ENCODE measurements around the gene RXFP1.
"Not testable (repeated sequence)": the region's sequence is repeated elsewhere in the genome, so short reads cannot be mapped to it uniquely, and the experiment has no call there.

The RXFP1 gene

DNA sequence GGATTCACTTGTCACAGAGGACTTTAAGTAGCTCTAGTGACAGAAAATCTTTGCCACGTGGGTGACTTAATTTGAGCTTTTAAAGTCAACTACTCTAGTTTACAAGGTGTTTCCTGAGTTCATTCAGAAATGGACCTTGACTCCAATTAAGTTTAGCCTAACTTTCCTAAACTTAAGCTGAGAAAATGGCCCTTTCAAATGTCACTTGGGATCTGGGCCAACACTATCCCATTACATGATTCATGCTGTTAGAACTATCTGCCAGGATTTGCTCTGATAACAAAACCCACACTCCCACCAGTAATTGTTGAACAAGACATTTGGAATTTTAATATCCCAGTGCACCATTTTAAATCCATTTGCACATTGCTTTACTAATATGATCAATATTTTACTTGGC is 109.2 kb downstream of the RXFP1 start:
- Histone ChIP-seq H3K36me3 (ENCODE audit: control insufficient read depth, insufficient read depth, low read length) (no peaks in the 10 kb centered on the region), H3K27me3 (ENCODE audit: control insufficient read depth, insufficient read depth, low read length) (no peaks in the 10 kb centered on the region), H3K27ac (ENCODE audit: low read depth, low read length) (no peak overlapping the region), H3K4me3 (ENCODE audit: low read length) (no peak overlapping the region), H3K9ac (ENCODE audit: low read length) (no peak overlapping the region), H3K4me1 (ENCODE audit: control insufficient read depth, insufficient read depth, low read length) (no peaks in the 10 kb centered on the region)

DNA sequence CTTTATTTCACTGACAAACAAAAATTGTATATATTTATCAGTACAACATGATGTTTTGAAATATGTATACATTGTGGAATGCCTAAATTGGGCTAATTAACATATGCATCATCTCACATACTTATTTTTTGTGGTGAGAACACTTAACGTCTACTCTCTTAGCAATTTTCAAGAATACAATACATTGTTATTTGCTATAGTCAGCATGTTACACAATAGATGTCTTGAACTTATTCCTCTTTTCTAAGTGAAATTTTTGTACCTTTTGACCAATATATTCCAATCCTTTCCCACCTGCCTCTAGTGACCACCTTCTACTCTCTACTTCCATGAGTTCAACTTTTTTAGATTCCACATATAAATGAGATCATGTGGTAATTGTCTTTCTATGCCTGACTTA is 114.9 kb downstream of the RXFP1 start:
- H3K27me3 ChIP-seq (ENCODE audit: control insufficient read depth, insufficient read depth, low read length) = no peaks in the 10 kb centered on the region

DNA sequence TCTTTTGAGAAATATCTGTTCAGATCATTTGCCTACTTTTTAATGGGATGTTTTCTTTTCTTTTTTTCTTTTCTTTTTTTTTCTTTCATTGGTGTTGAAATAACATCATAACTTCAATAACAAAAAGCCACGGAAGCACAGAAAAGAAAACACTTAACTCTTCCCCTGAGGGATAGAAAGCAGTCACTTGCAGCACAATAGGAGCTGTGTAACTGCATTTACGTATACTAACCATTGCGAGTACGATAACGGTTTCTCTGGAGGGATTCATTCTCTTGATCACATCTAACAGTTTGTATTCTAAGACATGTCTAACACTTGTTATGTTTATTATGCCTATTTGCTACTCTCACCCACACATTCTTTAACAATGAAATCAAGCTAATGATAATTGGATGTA is 122.7 kb downstream of the RXFP1 start:
- Histone ChIP-seq H3K9ac (ENCODE audit: low read length) (no peak overlapping the region), H3K36me3 (ENCODE audit: control insufficient read depth, insufficient read depth, low read length) (no peaks in the 10 kb centered on the region), H3K27me3 (ENCODE audit: control insufficient read depth, insufficient read depth, low read length) (no peaks in the 10 kb centered on the region), H3K4me3 (ENCODE audit: low read length) (no peak overlapping the region), H3K27ac (ENCODE audit: low read depth, low read length) (no peak overlapping the region), H3K4me1 (ENCODE audit: control insufficient read depth, insufficient read depth, low read length) (no peaks in the 10 kb centered on the region)

More for the DNA sequence above, 114.9 kb downstream of the RXFP1 start:
- H3K27ac ChIP-seq (ENCODE audit: low read depth, low read length) = no peak overlapping the region
- no peaks in the 10 kb centered on the region for H3K4me1 ChIP-seq (ENCODE audit: control insufficient read depth, insufficient read depth, low read length)
- H3K9ac ChIP-seq (ENCODE audit: low read length) = no peak overlapping the region
- H3K4me3 ChIP-seq (ENCODE audit: low read length) = no peak overlapping the region
- no peaks in the 10 kb centered on the region for H3K36me3 ChIP-seq (ENCODE audit: control insufficient read depth, insufficient read depth, low read length)

DNA sequence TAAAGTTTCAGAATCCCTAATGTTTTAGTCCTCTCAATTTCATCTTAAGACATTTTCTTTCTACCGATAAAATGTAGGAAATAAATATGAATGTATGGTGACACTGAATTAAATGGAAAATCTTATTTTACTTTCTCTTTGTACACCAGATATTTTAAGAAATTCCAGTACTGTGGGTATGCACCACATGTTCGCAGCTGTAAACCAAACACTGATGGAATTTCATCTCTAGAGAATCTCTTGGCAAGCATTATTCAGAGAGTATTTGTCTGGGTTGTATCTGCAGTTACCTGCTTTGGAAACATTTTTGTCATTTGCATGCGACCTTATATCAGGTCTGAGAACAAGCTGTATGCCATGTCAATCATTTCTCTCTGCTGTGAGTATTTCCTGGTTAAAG is 123.1 kb downstream of the RXFP1 start:
- H3K36me3 ChIP-seq (ENCODE audit: control insufficient read depth, insufficient read depth, low read length) = no peaks in the 10 kb centered on the region
- no peak overlapping the region for H3K9ac ChIP-seq (ENCODE audit: low read length)
- no peak overlapping the region for H3K4me3 ChIP-seq (ENCODE audit: low read length)
- no peaks in the 10 kb centered on the region for H3K27me3 ChIP-seq (ENCODE audit: control insufficient read depth, insufficient read depth, low read length)
- H3K27ac ChIP-seq (ENCODE audit: low read depth, low read length) = no peak overlapping the region
- no peaks in the 10 kb centered on the region for H3K4me1 ChIP-seq (ENCODE audit: control insufficient read depth, insufficient read depth, low read length)

DNA sequence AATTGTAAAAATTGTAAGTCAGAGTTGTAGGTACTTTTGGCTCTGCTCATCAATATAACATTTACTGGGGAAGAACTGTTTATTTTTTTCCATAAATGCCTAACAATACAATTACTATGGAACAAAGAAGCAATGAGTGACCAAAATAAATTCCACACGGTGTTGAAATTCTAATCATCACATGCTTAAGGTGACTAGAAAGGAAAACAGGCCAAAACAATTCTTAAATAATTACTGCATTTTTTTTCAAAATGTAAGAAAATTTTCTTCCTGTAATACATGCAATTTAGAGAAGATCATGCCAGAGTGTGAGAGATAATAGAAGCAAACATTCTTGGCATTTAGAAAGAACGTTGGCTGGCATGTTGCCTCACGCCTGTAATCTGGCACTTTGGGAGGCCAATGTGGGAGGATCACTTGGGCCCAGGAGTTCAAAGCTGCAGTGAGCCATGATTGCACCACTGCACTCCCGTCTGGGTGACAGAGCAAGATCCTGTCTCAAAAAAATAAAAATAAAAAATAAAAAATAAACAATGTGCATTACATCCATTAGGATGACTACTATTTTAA is 127.5 kb downstream of the RXFP1 start:
- H3K4me1 ChIP-seq (ENCODE audit: control insufficient read depth, insufficient read depth, low read length) = no peaks in the 10 kb centered on the region
- H3K36me3 ChIP-seq (ENCODE audit: control insufficient read depth, insufficient read depth, low read length) = no peaks in the 10 kb centered on the region
- H3K4me3 ChIP-seq (ENCODE audit: low read length) = no peak overlapping the region
- H3K9ac ChIP-seq (ENCODE audit: low read length) = no peak overlapping the region
- no peak overlapping the region for H3K27ac ChIP-seq (ENCODE audit: low read depth, low read length)
- H3K27me3 ChIP-seq (ENCODE audit: control insufficient read depth, insufficient read depth, low read length) = no peaks in the 10 kb centered on the region

DNA sequence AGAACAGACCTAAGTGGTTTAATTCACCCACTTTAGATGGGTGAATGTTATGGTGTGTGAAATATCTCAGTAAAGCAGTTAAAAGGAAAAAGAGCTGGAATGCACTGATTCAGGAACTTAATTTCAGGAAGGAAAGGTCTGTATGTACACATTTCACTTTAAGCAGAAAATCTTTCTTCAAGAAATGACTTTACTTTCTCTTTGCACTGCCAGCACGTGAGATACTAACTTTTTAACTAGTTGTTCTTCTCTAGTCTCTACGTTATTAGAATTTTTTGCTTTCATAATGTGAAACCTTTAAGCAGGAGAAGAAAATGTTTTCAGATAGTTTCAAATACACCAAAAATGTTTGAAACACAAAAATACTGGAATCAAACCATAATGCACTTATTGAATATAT is 131.2 kb downstream of the RXFP1 start:
- Histone ChIP-seq H3K27ac (ENCODE audit: low read depth, low read length) (no peak overlapping the region), H3K4me3 (ENCODE audit: low read length) (no peak overlapping the region), H3K27me3 (ENCODE audit: control insufficient read depth, insufficient read depth, low read length) (no peaks in the 10 kb centered on the region), H3K4me1 (ENCODE audit: control insufficient read depth, insufficient read depth, low read length) (no peaks in the 10 kb centered on the region), H3K9ac (ENCODE audit: low read length) (no peak overlapping the region), H3K36me3 (ENCODE audit: control insufficient read depth, insufficient read depth, low read length) (no peaks in the 10 kb centered on the region)

DNA sequence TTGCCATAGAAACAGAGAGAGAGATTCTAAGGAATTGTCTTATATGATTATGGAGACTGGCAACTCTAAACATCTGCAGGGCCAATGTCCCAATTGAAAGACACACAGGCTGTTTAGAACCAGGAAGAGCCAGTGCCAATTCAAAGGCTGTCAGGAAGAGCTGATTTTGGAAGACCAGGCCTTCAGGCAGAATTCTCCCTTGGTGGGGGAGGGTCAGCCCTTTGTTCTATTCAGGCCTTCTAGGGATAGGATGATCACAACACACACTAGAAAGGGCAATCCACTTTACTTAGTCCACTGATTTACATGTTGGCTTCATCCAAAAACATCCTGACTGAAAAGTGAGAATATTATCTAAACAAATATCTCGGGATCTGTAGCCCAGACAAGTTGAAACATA is 134.8 kb downstream of the RXFP1 start:
- Histone ChIP-seq H3K27me3 (ENCODE audit: control insufficient read depth, insufficient read depth, low read length) (no peaks in the 10 kb centered on the region), H3K4me3 (ENCODE audit: low read length) (no peak overlapping the region), H3K4me1 (ENCODE audit: control insufficient read depth, insufficient read depth, low read length) (no peaks in the 10 kb centered on the region), H3K36me3 (ENCODE audit: control insufficient read depth, insufficient read depth, low read length) (no peaks in the 10 kb centered on the region), H3K27ac (ENCODE audit: low read depth, low read length) (no peak overlapping the region), H3K9ac (ENCODE audit: low read length) (no peak overlapping the region)

DNA sequence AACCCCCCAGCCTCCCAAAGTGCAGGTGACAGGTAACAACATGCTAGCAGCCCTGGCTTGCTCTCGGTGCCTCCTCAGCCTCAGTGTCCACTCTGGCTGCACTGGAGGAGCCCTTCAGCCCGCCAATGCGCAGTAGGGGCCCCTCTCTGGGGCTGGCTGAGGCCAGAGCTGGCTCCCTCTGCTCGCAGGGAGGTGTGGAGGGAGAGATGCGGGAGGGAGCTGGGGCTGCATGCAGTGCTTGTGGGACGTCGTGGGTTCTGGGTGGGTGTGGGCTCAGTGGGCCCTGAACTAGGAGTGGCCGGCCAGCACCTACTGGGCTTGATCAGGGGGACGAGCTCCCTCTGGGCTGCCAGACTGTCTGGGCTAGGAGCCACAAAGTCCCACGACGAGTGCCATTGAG is 135.6 kb downstream of the RXFP1 start:
- no peak overlapping the region for H3K27ac ChIP-seq (ENCODE audit: low read depth, low read length)
- no peaks in the 10 kb centered on the region for H3K36me3 ChIP-seq (ENCODE audit: control insufficient read depth, insufficient read depth, low read length)
- no peaks in the 10 kb centered on the region for H3K4me1 ChIP-seq (ENCODE audit: control insufficient read depth, insufficient read depth, low read length)
- H3K4me3 ChIP-seq (ENCODE audit: low read length) = no peak overlapping the region
- H3K9ac ChIP-seq (ENCODE audit: low read length) = no peak overlapping the region
- H3K27me3 ChIP-seq (ENCODE audit: control insufficient read depth, insufficient read depth, low read length) = no peaks in the 10 kb centered on the region

DNA sequence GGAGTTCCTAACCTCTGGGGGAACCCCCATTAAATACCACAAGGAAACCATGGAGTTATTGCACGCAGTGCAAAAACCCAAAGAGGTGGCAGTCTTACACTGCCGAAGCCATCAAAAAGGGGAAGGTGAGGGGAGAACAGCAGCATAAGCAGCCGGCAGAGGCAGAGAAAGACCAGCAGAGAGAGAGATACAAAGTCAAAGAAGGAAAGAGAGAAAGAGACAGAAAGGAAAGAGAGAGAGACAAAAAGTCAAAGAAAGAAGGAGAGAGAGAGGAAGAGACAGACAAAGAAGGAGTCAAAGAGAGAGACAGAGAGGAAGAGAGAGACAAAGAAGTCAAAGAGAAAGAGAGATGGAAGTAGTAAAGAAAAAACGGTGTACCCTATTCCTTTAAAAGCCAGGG is 141.6 kb downstream of the RXFP1 start:
- not testable (repeated sequence) for H3K4me3 ChIP-seq (ENCODE audit: low read length); H3K36me3 ChIP-seq (ENCODE audit: control insufficient read depth, insufficient read depth, low read length); H3K9ac ChIP-seq (ENCODE audit: low read length); H3K27me3 ChIP-seq (ENCODE audit: control insufficient read depth, insufficient read depth, low read length); H3K4me1 ChIP-seq (ENCODE audit: control insufficient read depth, insufficient read depth, low read length); H3K27ac ChIP-seq (ENCODE audit: low read depth, low read length)

DNA sequence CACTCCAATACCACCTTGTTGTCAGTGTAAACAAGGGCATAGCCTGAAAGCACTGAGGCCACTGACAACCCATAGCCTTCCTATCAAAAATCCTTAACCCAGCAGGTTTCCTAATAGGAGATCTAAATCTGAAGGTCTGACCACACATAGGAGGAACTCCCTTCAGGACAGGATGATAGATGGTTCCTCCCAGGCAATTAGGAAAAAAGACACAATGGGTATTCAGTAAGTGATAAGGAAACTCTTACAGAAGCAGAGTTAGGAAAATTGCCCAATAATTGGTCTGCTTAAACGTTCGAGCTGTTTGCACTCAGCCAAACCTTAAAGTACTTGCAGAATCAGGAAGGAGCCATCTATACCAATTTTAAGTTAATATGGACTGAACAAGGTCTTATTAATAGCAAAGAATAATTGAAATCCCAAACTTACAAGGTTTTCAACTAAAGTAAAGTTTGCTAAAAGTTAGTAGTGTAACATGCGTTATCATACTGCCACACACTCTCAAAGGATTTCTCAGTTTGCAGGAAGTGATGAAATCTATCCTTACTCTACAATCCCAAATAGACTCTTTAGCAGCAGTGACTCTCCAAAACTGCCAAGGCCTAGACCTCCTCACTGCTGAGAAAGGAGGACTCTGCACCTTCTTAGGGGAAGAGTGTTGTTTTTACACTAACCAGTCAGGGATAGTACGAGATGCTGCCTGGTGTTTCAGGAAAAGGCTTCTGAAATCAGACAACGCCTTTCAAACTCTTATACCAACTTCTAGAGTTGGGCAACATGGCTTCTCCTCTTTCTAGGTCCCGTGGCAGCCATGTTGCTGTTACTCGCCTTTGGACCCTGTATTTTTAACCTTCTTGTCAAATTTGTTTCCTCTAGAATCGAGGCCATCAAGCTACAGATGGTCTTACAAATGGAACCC is 142.3 kb downstream of the RXFP1 start:
- H3K36me3 ChIP-seq (ENCODE audit: control insufficient read depth, insufficient read depth, low read length); H3K4me1 ChIP-seq (ENCODE audit: control insufficient read depth, insufficient read depth, low read length); H3K27ac ChIP-seq (ENCODE audit: low read depth, low read length); H3K27me3 ChIP-seq (ENCODE audit: control insufficient read depth, insufficient read depth, low read length); H3K9ac ChIP-seq (ENCODE audit: low read length); H3K4me3 ChIP-seq (ENCODE audit: low read length): not testable (repeated sequence)

DNA sequence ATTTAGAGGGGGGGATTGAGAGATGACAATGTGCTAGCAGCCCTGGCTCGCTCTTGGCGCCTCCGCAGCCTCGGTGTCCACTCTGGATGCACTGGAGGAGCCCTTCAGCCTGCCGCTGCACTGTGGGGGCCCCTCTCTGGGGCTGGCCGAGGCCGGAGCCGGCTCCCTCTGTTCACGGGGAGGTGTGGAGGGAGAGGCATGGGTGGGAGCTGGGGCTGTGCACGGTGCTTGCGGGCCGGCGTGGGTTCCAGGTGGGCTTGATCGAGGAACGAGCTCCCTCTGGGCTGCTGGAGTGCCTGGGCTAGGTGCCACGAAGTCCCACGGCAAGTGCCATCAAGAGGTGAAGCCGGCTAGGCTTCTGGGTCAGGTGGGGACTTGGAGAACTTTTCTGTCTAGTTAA is 143.1 kb downstream of the RXFP1 start:
- Histone ChIP-seq H3K9ac (ENCODE audit: low read length) (no peak overlapping the region), H3K4me1 (ENCODE audit: control insufficient read depth, insufficient read depth, low read length) (no peaks in the 10 kb centered on the region), H3K36me3 (ENCODE audit: control insufficient read depth, insufficient read depth, low read length) (no peaks in the 10 kb centered on the region), H3K27ac (ENCODE audit: low read depth, low read length) (no peak overlapping the region), H3K4me3 (ENCODE audit: low read length) (no peak overlapping the region), H3K27me3 (ENCODE audit: control insufficient read depth, insufficient read depth, low read length) (no peaks in the 10 kb centered on the region)

DNA sequence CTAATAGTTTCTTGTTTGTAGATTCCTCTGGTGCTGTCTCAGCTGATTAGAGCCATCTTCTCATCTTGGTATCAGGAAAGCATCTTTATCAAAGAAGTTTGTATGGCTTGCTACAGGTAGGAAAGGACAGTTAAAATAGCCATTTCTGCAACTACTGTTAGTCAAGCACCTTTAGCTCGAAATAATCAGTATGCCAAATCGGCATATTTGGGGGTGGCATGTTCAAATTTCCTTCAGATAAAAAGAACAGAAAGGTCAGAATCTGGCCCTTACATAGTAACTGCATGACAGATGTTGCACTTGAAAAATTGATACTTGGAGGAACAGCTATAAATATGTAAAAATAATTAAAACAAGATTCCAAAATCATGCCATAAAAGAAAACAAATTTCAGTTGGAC is 145.2 kb downstream of the RXFP1 start:
- H3K9ac ChIP-seq (ENCODE audit: low read length) = no peak overlapping the region
- no peaks in the 10 kb centered on the region for H3K27me3 ChIP-seq (ENCODE audit: control insufficient read depth, insufficient read depth, low read length)
- no peak overlapping the region for H3K27ac ChIP-seq (ENCODE audit: low read depth, low read length)
- no peaks in the 10 kb centered on the region for H3K36me3 ChIP-seq (ENCODE audit: control insufficient read depth, insufficient read depth, low read length)
- H3K4me3 ChIP-seq (ENCODE audit: low read length) = no peak overlapping the region
- peaks cover 7% of the 10 kb centered on the region for H3K4me1 ChIP-seq (ENCODE audit: control insufficient read depth, insufficient read depth, low read length)

DNA sequence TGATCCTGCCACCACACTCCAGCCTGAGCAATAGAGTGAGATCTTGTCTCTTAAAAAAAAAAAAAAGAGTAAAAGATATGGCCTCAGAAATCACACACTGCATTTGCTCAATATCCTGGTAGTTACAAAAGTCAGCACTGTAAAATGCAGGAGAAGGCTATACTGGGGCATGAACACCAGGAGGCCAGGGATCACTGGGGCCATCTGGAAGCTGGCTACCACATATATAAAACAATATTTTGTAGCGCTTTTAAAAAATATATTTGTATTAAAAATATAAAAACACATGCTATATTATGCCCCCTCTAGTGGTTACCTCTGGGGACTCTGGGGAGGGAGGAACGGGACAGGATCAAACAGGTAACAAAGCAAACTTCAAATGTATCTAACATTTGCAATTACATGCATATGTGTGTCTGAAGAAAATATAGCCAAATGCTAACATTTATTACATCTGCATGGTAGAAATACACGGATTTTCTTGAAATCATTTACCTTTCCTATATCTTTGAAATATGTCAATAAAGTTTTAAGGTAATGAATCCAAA is 146.0 kb downstream of the RXFP1 start:
- no peaks in the 10 kb centered on the region for H3K27me3 ChIP-seq (ENCODE audit: control insufficient read depth, insufficient read depth, low read length)
- no peaks in the 10 kb centered on the region for H3K36me3 ChIP-seq (ENCODE audit: control insufficient read depth, insufficient read depth, low read length)

More for the DNA sequence above, 146.0 kb downstream of the RXFP1 start:
- H3K27ac ChIP-seq (ENCODE audit: low read depth, low read length) = no peak overlapping the region
- H3K9ac ChIP-seq (ENCODE audit: low read length) = no peak overlapping the region
- H3K4me3 ChIP-seq (ENCODE audit: low read length) = no peak overlapping the region
- H3K4me1 ChIP-seq (ENCODE audit: control insufficient read depth, insufficient read depth, low read length) = peaks cover 7% of the 10 kb centered on the region
